Dedifferentiated amniotic fluid mesenchymal stem cell (primary cell): ENCODE results near the gene FYN.

Experiments
- DNase-seq: peaks from one replicate; pipeline ENCODE4 v3.0.0-alpha.2; 2016; ENCODE audit errors: extremely low spot score

Gene FYN

GRCh38 chr6:111750153-111750552 is 123.1 kb downstream of the FYN start:
- no peak for DNase-seq

DNA sequence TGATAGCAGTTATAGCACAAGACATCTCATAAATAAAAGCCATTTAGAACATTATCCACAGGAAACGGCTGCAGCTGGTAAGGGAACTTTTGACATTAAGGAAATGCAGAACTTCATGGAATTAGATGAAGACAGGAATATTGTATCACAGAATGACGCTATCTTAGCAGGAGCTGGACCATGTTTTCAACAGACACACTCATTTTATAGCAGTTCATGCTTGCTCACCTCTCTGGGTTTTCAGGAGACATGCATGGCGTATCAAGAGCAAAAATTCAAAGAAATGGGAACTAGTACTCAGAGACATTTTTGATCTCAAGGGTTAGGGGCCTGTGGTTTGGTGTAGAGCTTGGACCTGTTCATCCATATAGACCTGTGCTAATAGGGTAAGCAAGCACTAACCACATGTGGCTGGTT is 125.0 kb downstream of the FYN start:
- no peak for DNase-seq

- no peak for DNase-seq
Measured at GRCh38 chr6:111747829-111748228, 125.4 kb downstream of the FYN start.

DNA sequence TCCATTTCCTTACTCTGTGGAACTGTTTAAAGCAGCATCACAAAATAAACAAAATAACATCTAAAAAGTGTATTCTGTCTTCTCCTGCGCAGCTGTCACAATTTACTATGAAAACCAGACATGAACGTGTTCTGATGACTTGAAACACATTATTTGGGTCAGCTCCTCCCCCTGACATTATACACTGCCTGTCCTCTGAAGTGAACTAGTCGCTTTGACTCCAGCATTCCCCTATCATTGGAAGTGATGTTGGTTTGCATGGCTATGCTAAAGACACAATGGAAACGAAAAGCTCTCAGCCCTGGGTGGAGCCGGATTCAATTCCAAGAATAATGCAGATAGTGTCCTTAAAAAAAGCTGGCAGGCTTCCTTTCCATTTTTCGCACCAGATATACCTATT is 125.9 kb downstream of the FYN start:
- no peak for DNase-seq

- no peak for DNase-seq
Measured at GRCh38 chr6:111746983-111747382, 126.3 kb downstream of the FYN start.

DNA sequence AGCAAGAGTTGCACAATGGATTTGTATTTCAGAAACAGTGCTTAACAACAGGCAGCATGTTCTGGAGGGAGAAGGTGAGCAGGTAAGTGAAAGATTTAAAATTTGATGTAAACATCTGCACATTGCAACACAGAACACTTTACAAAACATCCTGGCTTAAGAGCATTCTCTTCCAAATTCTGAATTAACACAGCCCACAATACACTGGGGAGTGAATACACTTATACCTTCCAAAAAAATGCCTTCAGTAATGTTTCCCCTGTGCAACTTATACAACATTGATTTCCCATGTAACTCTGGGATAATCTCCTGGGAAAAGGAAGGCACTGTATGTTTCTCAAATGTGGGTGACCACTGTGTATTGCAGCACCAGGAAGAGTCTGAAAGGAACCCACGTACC is 127.6 kb downstream of the FYN start:
- no peak for DNase-seq

GRCh38 chr6:111745186-111745585 is 128.1 kb downstream of the FYN start:
- DNase-seq = no peak

DNA sequence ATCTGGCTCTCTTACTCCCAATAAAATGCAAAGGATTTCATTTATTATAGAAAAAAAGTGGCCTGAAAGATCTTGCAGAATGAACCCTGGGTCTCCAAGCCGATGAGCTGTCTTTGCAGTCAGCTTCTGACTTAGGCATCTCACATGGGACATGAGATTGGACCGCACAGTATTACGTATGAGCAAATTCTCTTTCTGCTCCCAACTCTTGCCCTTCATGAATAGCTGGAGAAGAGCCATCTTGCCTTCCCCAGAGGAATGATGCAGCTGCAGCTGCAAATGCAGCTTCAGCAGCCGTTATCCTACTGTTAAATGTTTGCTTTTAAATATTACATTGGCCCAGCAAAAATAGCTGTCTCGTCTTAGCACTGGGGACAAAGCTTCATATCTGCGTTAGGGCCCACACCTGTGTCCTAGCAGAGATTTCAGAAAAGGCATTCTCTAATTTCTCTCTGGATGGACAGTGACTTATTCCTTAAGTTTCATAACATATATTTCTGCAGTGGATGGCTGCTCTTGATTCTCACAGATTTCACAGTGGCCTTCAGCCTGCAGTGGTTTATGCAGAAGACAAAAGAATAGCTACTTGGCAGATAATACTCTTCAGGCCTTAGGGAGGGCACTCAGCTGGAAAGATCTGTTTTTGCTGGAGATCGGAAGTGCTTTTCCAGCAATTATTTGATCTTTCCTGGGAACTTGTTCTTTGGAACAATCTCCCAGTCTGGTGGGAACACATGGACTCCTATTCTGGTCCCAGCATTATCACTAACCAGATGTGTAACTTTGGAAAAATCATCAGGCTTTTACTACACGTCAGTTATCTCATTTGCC is 129.2 kb downstream of the FYN start:
- DNase-seq = no peak

GRCh38 chr6:111743360-111743759 is 129.9 kb downstream of the FYN start:
- DNase-seq = no peak

DNA sequence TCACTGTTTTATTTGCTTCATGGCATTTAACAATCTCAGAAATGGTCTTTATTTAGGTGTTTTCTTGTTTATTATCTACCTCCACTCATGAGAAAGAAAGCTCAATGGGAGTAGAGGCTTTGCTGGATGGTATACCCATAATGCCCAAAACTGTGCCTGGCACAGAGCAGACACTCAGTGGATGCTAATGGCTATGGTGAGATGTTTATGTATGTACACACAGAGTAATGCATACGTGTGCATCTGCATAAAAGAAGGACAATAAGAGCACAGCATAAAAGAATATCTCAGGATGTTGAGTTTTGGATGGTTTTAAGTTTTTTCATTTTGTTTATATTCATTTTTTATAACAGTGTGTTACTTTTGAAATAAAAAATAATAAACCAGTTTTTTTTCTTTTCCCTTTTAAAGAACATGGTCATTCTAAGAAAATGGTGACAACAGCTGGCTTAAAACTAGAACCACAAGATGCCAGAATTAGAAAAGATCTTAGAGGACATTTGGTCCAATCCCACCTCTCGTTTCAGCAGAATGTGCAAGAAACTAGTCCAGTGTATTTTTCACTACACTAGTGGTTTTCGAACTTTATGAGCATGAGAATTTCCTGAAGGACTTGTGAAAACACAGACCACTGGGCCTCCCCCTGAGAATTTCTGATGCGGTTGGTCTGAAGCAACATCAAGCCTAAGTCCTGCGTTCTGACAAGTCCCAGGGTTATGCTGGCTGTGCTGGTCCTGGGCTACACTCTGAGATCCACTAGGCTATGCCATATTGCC is 131.9 kb downstream of the FYN start:
- no peak for DNase-seq

DNA sequence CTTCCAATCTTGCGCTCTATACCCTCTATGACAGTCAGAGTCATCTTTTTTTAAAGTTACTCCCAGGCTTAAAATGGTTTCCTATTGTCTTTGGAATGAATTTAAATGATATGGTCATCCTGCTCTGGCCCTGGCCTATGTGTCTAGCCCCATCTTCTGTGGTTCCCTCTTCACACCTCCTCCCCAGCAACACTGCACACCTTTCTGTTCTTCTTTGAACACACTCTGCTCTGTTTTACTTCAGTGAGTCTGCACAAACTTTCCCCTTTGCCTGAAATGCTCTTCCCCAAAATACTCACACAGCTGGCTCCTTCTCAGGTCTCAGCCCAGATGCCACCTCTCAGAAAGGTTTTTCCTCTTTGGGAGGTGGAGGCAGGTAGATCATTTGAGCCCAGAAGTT is 132.7 kb downstream of the FYN start:
- DNase-seq = no peak

DNA sequence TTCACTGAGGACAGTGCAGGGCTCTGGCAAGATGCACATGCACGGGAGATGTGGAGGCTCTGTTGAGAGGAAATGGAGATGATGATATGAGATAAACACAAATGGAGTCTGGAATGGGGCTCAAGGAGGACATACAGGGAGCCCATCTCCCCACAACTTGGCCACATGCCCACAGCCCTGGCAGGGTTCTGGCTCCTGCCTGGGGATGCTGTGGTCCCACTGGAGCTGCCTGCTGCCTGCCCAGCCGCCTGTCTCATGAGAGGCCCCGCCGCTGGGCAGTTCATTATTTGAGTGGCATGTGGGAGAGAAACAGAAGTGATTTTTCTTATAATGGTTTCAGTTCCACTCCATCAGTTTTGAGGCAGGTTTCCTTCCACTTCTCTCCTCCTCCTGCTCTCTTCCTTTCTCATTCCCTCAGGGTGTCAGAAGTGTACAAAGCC is 134.0 kb downstream of the FYN start:
- DNase-seq = no peak

GRCh38 chr6:111738631-111739030 is 134.6 kb downstream of the FYN start:
- DNase-seq = no peak

DNA sequence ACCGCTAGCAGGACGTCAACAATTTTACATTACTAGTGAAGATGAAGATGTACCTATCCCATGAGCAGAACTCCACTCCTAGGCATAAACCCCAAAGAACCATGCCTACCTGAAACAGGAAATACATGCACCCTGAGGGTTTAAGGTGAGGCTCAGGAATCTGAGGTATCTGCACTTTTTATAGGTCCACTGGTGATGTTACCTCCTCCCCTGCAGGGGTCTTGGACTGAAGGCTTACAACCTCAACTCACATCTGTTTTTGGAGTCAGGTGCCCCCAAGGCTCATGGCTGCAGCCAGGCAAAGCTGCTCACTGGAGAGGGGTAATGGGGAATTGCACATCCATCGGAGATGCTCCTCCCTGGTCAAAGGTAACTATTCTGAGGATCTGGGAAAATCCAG is 135.1 kb downstream of the FYN start:
- DNase-seq = no peak

DNA sequence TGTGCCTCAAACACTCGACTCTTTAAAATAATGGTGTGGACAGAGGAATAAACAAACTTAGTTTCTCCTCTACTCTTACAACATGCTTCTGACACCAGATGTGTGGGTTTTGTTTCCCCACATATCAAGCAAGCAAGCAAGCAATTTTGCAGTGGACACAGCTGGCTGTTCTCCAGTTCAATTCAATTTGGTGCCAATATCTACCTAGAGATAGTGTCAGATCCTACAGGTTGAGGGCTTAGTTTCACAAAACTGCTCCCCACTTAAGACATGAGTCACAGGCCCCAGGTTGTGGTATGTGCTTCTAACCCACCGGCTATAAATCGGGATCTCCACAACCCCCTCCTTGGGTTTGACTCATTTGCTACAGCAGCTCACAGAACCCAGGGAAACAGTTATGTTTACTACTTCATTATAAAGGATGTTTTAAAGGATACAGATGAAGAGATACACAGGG is 136.2 kb downstream of the FYN start:
- DNase-seq = no peak

DNA sequence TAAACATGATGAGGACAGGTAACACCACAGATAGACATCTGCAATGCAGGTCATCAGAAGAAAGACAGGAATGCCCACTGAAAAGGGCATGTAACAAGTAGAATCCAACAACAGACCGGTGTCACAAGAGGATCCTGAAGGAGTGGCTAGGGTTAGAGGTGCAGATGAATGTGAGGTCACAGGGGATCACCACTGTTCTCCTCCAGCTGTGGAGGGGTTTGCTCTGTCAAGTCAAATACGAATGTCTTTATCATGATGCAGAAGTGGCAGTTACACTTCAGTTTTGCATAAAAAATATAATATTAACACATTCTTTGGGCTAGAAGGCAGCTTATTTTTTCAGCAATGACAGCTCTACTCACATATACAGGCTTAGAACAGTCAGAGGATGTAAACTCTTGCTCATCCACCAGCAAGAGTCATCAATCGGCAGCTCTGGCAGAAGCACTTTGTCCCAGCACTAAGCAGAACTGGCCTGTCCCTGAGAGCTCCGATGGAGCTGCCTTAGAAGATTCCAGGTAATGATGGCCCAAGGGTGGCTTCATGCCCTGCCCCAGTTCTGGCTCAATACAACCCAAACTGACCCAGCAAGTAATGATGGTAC is 137.1 kb downstream of the FYN start:
- no peak for DNase-seq

GRCh38 chr6:111734068-111735061 is 138.9 kb downstream of the FYN start:
- no peak for DNase-seq

- DNase-seq = no peak
Measured at GRCh38 chr6:111732390-111732789, 140.9 kb downstream of the FYN start.

GRCh38 chr6:111731456-111732195 is 141.6 kb downstream of the FYN start:
- no peak for DNase-seq

DNA sequence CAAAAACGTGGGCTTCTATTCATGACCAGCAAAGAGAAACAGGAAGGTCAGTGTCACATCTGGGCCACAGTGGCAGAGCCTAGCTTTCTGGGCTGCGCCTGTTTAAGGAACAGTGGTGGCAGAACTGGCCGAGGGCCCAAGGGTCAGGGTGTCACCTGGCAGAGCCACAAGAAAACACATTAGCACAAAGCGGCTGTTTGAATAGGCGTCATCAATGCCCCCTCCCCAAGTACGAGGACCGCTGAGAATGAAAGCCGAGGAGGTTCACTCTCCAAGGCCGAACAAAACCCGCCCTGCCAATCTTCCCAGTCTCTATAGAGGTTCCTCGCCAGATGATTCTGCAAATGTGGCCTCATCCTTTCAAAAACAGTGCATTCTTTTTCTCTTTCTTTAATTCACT is 142.4 kb downstream of the FYN start:
- DNase-seq = no peak

- no peak for DNase-seq
Measured at GRCh38 chr6:111727802-111728201, 145.4 kb downstream of the FYN start.
